SU-DHL-6 (cell line): ENCODE data around the gene ANKS1A.

ENCODE experiments used
- CTCF ChIP-seq: fragments of 200-600 bp; sonication (generic); IDR thresholded peaks from one replicate; pipeline ENCODE4 v1.5.1; 2017; ENCODE audit warnings: antibody characterized with exemption, mild to moderate bottlenecking, low read length, moderate library complexity; ENCODE audit not compliant: insufficient read depth, poor library complexity, severe bottlenecking
- EZH2phosphoT487 ChIP-seq: fragments of 200-600 bp; sonication (generic), shearing (Covaris generic); conservative IDR thresholded peaks from 2 replicates; pipeline ENCODE4 v1.6.1; 2018; ENCODE audit warnings: mild to moderate bottlenecking, antibody characterized with exemption, low read length, moderate library complexity, mixed read lengths

- TF ChIP-seq CTCF, result no peak
- no peak for TF ChIP-seq EZH2phosphoT487
Observed at GRCh38 chr6:34912715-34913464, 23.8 kb downstream of the ANKS1A start.
